ENCODE data around the gene CMIP. TPM values are rescaled to one million over a fixed set of nuclear protein-coding genes. Genes with fewer than 3 reads are reported as not detected.

The CMIP gene
- polyA plus RNA-seq, 1 of the 3 experiments (the other 2 are of a cell fraction) = 5.4 TPM

DNA sequence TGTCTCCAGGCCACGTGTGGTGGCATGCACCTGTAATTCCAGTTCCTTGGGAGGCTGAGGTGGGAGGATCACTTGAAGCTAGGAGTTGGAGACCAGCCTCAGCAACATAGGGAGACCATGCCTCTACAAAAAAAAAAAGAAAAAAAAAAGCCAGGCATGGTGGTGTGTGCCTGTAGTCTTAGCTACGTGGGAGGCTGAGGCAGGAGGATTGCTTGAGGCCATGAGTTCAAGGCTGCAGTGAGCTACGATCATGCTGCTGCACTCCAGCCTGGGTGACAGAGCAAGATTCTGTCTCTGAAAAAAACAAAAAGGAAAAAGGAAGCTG, 103.9 kb downstream of the CMIP start:
- Histone ChIP-seq H3K27me3 (ENCODE audit: insufficient read depth) (no peaks in the 10 kb centered on the region), H3K9ac (no peak overlapping the region), H3K4me1 (ENCODE audit: control insufficient read depth in 1 of 2, insufficient read depth in 2 of 2, low read depth in 1 of 2, low read length in 1 of 2) (peaks cover 10 to 27% of the 10 kb centered on the region in 2 experiments), H3K36me3 (replicated peaks in 1 of 2; ENCODE audit: control insufficient read depth in 1 of 2, insufficient read depth in 2 of 2, low read length in 1 of 2) (no peaks in the 10 kb centered on the region), H3K79me2 (ENCODE audit: insufficient read depth) (peaks cover 16% of the 10 kb centered on the region; the same call in 1 of the 2 replicates), H3K9me3 (no peaks in the 10 kb centered on the region), H3K4me3 (ENCODE audit: low read depth in 2 of 2, low read length in 1 of 2) (no peak overlapping the region), H2AFZ (ENCODE audit: low read depth) (no peak overlapping the region), H4K20me1 (ENCODE audit: insufficient read depth) (no peaks in the 10 kb centered on the region), H3K4me2 (no peak overlapping the region), H3K9me2 (no peaks in the 10 kb centered on the region), H3F3A (replicated peaks; ENCODE audit: insufficient read depth) (no peaks in the 10 kb centered on the region), H3K27ac (ENCODE audit: low read depth in 2 of 2, low read length in 1 of 2) (no peak overlapping the region)
- WGBS (ENCODE audit: low lambda C conversion rate) = 95% methylated on average over 3 of the region's 3 CpGs
- POLR2A ChIA-PET = no interaction called here
- DNase-seq = no peak
- no peak for TF ChIP-seq EZH2phosphoT487 (IDR thresholded peaks at IDR 0.05; ENCODE audit: borderline replicate concordance, low read depth)
- no peak for TF ChIP-seq RCOR1 (IDR thresholded peaks at IDR 0.05; ENCODE audit: low read length)
- TF ChIP-seq JUND (IDR thresholded peaks at IDR 0.05) = no peak
- TF ChIP-seq, protein P1, sequence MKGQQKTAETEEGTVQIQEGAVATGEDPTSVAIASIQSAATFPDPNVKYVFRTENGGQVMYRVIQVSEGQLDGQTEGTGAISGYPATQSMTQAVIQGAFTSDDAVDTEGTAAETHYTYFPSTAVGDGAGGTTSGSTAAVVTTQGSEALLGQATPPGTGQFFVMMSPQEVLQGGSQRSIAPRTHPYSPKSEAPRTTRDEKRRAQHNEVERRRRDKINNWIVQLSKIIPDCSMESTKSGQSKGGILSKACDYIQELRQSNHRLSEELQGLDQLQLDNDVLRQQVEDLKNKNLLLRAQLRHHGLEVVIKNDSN (IDR thresholded peaks at IDR 0.05; ENCODE audit: borderline replicate concordance, low read depth) = no peak
- CTCF ChIA-PET = interaction anchor here (0.7 to 0.8 kb wide), 2 partner anchors 78 to 149 kb away, joined by 3 to 4 read pairs; no protein-coding TSS in a partner anchor

DNA sequence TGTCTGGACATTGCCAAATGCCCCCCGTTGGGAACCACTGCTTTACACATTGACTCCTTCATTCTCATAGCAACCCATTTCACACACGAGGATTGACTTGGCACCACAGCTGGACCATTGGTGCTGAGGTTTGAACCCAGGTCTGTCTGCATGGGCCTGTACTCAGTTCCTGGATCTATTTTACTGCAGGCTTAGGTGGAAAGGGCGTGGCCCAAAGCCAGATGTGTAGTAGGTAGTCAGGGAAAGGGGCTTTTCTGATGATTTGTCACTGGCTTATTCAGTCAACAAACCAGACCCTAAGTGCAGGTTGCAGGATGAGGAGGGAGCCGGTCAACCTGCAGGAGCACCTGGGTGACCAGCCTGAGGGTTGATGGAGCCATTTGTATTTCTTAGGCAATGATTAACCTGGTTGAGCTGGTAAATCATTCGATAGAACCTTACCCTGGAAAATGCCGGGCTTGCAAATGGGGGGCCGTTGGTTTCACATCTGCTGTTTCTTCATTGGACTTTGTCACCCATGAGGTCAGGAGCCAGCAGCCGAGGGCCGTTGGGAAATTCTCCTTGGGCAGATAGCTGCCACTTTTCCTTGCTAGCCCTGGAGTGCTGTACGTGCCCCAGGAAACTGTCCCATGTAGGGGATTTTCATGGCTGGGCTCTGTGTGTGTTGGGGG, 104.4 kb downstream of the CMIP start:
- H3K4me1 ChIP-seq (ENCODE audit: control insufficient read depth in 1 of 2, insufficient read depth in 2 of 2, low read depth in 1 of 2, low read length in 1 of 2) = peaks cover 5 to 32% of the 10 kb centered on the region in 2 experiments; a peak in 3 of 4 replicates
- no peak overlapping the region for H3K9ac ChIP-seq
- ChIA-PET CTCF (interaction anchor here (0.7 to 0.8 kb wide), 2 partner anchors 78 to 149 kb away, joined by 3 to 4 read pairs; no protein-coding TSS in a partner anchor), POLR2A (no interaction called here)
- no peaks in the 10 kb centered on the region for H3K9me2 ChIP-seq
- DNase-seq = no peak
- no peaks in the 10 kb centered on the region for H3F3A ChIP-seq (replicated peaks; ENCODE audit: insufficient read depth)
- H3K36me3 ChIP-seq (replicated peaks in 1 of 2; ENCODE audit: control insufficient read depth in 1 of 2, insufficient read depth in 2 of 2, low read length in 1 of 2) = no peaks in the 10 kb centered on the region
- no peak overlapping the region for H3K4me2 ChIP-seq
- peaks cover 16% of the 10 kb centered on the region; the same call in 1 of the 2 replicates for H3K79me2 ChIP-seq (ENCODE audit: insufficient read depth)
- WGBS (ENCODE audit: low lambda C conversion rate) = 89% methylated on average over 10 of the region's 10 CpGs
- no peak overlapping the region for H3K27ac ChIP-seq (ENCODE audit: low read depth in 2 of 2, low read length in 1 of 2)
- no peak overlapping the region for H2AFZ ChIP-seq (ENCODE audit: low read depth)
- H3K27me3 ChIP-seq (ENCODE audit: insufficient read depth) = no peaks in the 10 kb centered on the region
- no peaks in the 10 kb centered on the region for H3K9me3 ChIP-seq
- H4K20me1 ChIP-seq (ENCODE audit: insufficient read depth) = no peaks in the 10 kb centered on the region
- no peak for TF ChIP-seq NRF1 (IDR thresholded peaks at IDR 0.05; ENCODE audit: low read depth, low read length)
- TF ChIP-seq, protein P2, sequence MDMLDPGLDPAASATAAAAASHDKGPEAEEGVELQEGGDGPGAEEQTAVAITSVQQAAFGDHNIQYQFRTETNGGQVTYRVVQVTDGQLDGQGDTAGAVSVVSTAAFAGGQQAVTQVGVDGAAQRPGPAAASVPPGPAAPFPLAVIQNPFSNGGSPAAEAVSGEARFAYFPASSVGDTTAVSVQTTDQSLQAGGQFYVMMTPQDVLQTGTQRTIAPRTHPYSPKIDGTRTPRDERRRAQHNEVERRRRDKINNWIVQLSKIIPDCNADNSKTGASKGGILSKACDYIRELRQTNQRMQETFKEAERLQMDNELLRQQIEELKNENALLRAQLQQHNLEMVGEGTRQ (IDR thresholded peaks at IDR 0.05; ENCODE audit: borderline replicate concordance, low read depth, low read length) = no peak
- TF ChIP-seq YY1 (IDR thresholded peaks at IDR 0.05; ENCODE audit: low read depth) = no peak
- TF ChIP-seq RFX5 (IDR thresholded peaks at IDR 0.05; ENCODE audit: low read length) = no peak
- TF ChIP-seq SIN3A (IDR thresholded peaks at IDR 0.05; ENCODE audit: borderline replicate concordance, low read depth, low read length) = no peak
- no peak for TF ChIP-seq MEF2A (IDR thresholded peaks at IDR 0.05; ENCODE audit: borderline replicate concordance, low read depth)
- TF ChIP-seq, protein P3, sequence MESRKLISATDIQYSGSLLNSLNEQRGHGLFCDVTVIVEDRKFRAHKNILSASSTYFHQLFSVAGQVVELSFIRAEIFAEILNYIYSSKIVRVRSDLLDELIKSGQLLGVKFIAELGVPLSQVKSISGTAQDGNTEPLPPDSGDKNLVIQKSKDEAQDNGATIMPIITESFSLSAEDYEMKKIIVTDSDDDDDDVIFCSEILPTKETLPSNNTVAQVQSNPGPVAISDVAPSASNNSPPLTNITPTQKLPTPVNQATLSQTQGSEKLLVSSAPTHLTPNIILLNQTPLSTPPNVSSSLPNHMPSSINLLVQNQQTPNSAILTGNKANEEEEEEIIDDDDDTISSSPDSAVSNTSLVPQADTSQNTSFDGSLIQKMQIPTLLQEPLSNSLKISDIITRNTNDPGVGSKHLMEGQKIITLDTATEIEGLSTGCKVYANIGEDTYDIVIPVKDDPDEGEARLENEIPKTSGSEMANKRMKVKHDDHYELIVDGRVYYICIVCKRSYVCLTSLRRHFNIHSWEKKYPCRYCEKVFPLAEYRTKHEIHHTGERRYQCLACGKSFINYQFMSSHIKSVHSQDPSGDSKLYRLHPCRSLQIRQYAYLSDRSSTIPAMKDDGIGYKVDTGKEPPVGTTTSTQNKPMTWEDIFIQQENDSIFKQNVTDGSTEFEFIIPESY (IDR thresholded peaks at IDR 0.05; ENCODE audit: borderline replicate concordance, low read depth) = no peak
- H3K4me3 ChIP-seq (ENCODE audit: low read depth in 2 of 2, low read length in 1 of 2) = no peak overlapping the region

All from SK-N-SH (cell line).